ENCODE measurements around the gene NDUFS4.
"Not testable (repeated sequence)": the region's sequence is repeated elsewhere in the genome, so short reads cannot be mapped to it uniquely, and the experiment has no call there.

The NDUFS4 gene

GRCh38 chr5:53660573-53660972, 100.1 kb downstream of the NDUFS4 start:
- DNase-seq (ENCODE audit: low read depth in 2 of 2), result not testable (repeated sequence)

- DNase-seq (ENCODE audit: low read depth in 2 of 2), result not testable (repeated sequence)
Observed at GRCh38 chr5:53665313-53665712, 104.9 kb downstream of the NDUFS4 start.

DNA sequence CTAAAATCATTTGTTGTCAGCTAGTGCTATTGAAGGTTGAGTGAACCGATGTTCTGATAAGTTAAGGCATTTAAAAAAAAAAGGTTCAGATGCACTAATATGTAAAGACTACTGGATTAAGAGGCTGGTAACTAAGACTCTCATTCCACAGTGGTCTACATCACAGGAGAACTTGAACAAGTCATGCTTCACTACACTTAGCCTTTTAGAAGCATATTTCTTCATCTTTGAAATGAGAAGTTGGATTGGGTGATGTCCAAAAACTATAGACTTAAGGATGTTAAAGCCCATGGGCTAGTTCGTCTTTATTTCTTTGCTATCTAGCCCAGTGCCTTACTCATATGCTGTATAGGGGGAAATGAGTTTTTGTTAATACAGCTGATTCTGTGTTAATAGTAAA, 107.2 kb downstream of the NDUFS4 start:
- no peak for DNase-seq (ENCODE audit: low read depth in 2 of 2)

GRCh38 chr5:53671447-53671846, 111.0 kb downstream of the NDUFS4 start:
- no peak for DNase-seq (ENCODE audit: low read depth in 2 of 2)

- no peak for DNase-seq (ENCODE audit: low read depth in 2 of 2)
Observed at GRCh38 chr5:53674121-53674520, 113.7 kb downstream of the NDUFS4 start.

DNA sequence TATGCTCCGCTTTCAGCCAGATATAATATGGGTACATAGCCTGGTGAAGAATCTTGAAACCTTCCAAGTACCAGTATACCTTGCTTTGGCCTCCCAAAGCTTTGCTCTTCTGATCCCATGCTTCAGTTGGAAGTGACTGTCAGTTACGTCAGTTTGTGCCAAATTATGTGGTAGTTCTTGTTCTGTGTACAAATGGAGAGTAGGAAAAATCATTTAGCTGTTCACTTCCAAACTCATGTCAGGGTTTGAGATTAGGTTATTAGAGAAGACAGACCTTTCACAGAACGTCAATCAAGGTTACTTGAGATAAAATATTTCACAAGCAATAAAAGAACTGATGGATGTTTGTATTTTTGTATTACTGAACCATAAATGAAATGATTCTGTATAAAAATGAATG, 117.2 kb downstream of the NDUFS4 start:
- no peak for DNase-seq (ENCODE audit: low read depth in 2 of 2)

GRCh38 chr5:53678981-53679660, 118.7 kb downstream of the NDUFS4 start:
- DNase-seq (ENCODE audit: low read depth in 2 of 2), result no peak

DNA sequence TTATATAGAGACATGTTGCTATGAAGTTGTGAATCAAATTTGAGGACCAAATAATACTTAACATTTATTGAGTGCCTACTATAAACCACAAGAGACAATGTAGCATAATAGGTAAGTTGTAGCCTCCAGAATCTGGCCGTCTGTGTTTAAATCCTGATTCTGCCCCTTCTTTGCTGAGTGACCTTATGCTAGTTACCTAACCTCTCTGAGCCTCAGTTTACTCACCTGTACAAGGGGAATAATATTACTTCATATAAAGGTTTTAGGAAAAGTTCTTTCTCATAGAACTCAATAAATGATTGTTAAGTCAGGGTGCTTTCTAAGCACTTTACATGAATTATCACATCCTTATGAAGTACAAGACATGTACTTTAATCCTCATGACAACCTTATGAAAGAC, 120.6 kb downstream of the NDUFS4 start:
- DNase-seq (ENCODE audit: low read depth in 2 of 2), result no peak

GRCh38 chr5:53691014-53691413, 130.6 kb downstream of the NDUFS4 start:
- DNase-seq (ENCODE audit: low read depth in 2 of 2), result no peak

- no peak for DNase-seq (ENCODE audit: low read depth in 2 of 2)
Observed at GRCh38 chr5:53694520-53695022, 134.1 kb downstream of the NDUFS4 start.

GRCh38 chr5:53710405-53710804, 150.0 kb downstream of the NDUFS4 start:
- not testable (repeated sequence) for DNase-seq (ENCODE audit: low read depth in 2 of 2)

- DNase-seq (ENCODE audit: low read depth in 2 of 2), result no peak
Observed at GRCh38 chr5:53712327-53712726, 151.9 kb downstream of the NDUFS4 start.

DNA sequence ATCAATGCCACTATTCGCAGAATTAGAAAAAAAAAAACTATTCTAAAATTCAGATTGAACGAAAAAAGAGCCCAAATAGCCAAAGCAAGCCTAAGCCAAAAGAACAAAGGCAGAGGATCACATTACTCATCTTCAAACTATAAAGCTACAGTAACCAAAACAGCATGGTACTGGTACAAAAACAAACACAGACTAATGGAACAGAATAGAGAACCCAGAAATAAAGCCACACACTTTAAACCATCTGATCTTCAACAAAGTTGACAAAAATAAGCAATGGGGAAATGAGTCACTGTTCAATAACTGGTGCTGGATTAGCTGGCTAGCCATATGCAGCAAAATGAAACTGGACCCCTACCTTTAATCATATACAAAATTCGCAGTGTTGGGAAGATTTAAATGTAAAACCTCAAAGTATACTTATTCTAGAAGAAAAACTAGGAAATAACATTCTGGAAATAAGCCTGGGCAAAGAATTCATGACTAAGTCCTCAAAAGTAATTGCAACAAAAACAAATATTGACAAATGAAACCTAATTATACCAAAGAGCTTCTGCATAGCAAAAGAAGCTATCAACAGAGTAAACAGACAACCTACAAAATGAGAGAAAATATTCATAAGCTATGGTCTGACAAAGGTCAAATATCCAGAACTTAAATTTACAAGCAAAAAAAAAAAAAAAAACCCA, 153.7 kb downstream of the NDUFS4 start:
- no peak for DNase-seq (ENCODE audit: low read depth in 2 of 2)

- DNase-seq (ENCODE audit: low read depth in 2 of 2), result no peak
Observed at GRCh38 chr5:53714667-53715010, 154.2 kb downstream of the NDUFS4 start.

DNA sequence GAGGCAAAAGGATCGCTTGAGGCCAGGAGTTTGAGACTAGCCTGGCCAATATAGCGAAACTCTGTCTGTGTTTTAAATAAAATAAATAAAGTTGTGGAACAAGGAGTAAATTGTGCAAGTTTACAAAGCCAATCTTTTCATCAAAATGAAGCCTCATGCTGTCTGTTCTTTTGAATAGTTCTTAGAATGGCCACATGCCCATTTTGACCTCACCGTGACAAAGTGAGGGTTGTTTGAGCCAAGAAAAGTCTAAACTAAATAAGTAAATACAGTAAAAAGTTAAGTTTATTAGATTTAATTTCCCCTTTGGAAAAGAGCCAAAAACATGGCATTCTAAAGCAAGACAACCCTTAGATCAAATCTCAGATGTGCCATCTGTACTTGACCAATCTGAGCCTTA, 165.7 kb downstream of the NDUFS4 start:
- no peak for DNase-seq (ENCODE audit: low read depth in 2 of 2)

DNA sequence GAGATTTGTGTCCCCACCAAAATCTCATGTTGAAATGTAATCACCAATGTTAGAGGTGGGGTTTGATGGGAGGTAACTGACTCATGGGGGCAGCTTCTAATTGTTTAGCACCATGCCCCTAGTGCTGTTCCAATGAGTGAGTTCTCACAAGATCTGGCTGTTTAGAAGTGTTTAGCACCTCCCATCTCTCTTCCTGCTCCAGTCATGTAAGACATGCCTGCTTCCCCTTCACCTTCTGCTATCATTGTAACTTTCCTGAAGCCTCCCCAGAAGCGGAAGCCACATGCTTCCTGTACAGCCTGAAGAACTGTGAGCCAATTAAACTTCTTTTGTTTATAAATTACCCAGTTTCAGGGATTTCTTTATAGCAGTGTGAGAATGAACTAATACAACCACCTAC, 170.5 kb downstream of the NDUFS4 start:
- DNase-seq (ENCODE audit: low read depth in 2 of 2), result no peak
